ENCODE measurements around the gene ZNF429.
"Not testable (repeated sequence)": the region's sequence is repeated elsewhere in the genome, so short reads cannot be mapped to it uniquely, and the experiment has no call there.

ZNF429 gene

GRCh38 chr19:21505459-21506451, at the start of gene ZNF429:
Gene ZNF429, plus strand, starts transcription at chr19:21505602. Its CDS starts 170 bp downstream, at chr19:21505772.
- peak; percentile 67 for DNase-seq

- DNase-seq, result no peak
These were observed 44.7 kb upstream of the ZNF429 start for GRCh38 chr19:21460686-21461085.

GRCh38 chr19:21462540-21462939, 42.9 kb upstream of the ZNF429 start:
- no peak for DNase-seq

GRCh38 chr19:21463449-21464105, 41.8 kb upstream of the ZNF429 start:
- DNase-seq, result no peak

GRCh38 chr19:21466627-21467026, 38.8 kb upstream of the ZNF429 start:
- DNase-seq, result no peak

- no peak for DNase-seq
These were observed 36.6 kb upstream of the ZNF429 start for GRCh38 chr19:21468791-21469190.

GRCh38 chr19:21472507-21472906, 32.9 kb upstream of the ZNF429 start:
- DNase-seq, result no peak

- DNase-seq, result no peak
These were observed 30.7 kb upstream of the ZNF429 start for GRCh38 chr19:21474671-21475181.

GRCh38 chr19:21482361-21482760, 23.0 kb upstream of the ZNF429 start:
- not testable (repeated sequence) for DNase-seq

- no peak for DNase-seq
These were observed 22.5 kb upstream of the ZNF429 start for GRCh38 chr19:21482863-21483276.

GRCh38 chr19:21483589-21484170, 21.7 kb upstream of the ZNF429 start:
- no peak for DNase-seq

- DNase-seq, result no peak
These were observed 20.8 kb upstream of the ZNF429 start for GRCh38 chr19:21484631-21485030.

- DNase-seq, result no peak
These were observed 19.5 kb upstream of the ZNF429 start for GRCh38 chr19:21485926-21486325.

GRCh38 chr19:21487969-21488368, 17.4 kb upstream of the ZNF429 start:
- DNase-seq, result no peak

GRCh38 chr19:21491146-21491545, 14.3 kb upstream of the ZNF429 start:
- DNase-seq, result no peak

GRCh38 chr19:21492947-21493906, 12.2 kb upstream of the ZNF429 start:
- no peak for DNase-seq

GRCh38 chr19:21496876-21497275, 8.5 kb upstream of the ZNF429 start:
- no peak for DNase-seq

GRCh38 chr19:21498651-21499050, 6.8 kb upstream of the ZNF429 start:
- DNase-seq, result no peak

- no peak for DNase-seq
These were observed 2.8 kb downstream of the ZNF429 start for GRCh38 chr19:21508198-21508597.

GRCh38 chr19:21511058-21511457, 5.7 kb downstream of the ZNF429 start:
- DNase-seq, result not testable (repeated sequence)

- not testable (repeated sequence) for DNase-seq
These were observed 7.2 kb downstream of the ZNF429 start for GRCh38 chr19:21512609-21513008.

- no peak for DNase-seq
These were observed 8.2 kb downstream of the ZNF429 start for GRCh38 chr19:21513651-21514050.
